Liver (tissue), 9 donors: Measurements from ENCODE around the gene EDC3. TPM values are rescaled to one million over a fixed set of nuclear protein-coding genes. Genes with fewer than 3 reads are reported as not detected.

Experiments
- DNase-seq: peaks from one replicate; pipeline ENCODE4 v3.0.0-alpha.2; 2017; ENCODE audit warnings: low spot score
- H3K27ac ChIP-seq, 2 donors: one replicate each; pipeline ENCODE4 v1.7.0; 2013; ENCODE audit warnings: inconsistent platforms in 2 of 2, low read length in 2 of 2, control low read depth in 1 of 2, low read depth in 1 of 2, mild to moderate bottlenecking in 1 of 2
- H3K27me3 ChIP-seq, 4 donors: one replicate each; pipeline versions ENCODE4 v1.6.1 to v1.7.0; 2013; ENCODE audit warnings: low read length in 3 of 4, inconsistent platforms in 1 of 4, mild to moderate bottlenecking in 1 of 4, moderate library complexity in 1 of 4; ENCODE audit not compliant: control insufficient read depth in 4 of 4, insufficient read depth in 4 of 4
- H3K36me3 ChIP-seq, 4 donors: one replicate each; pipeline versions ENCODE4 v1.6.1 to v1.7.0; 2013; ENCODE audit warnings: low read length in 3 of 4, mild to moderate bottlenecking in 3 of 4, low read depth in 1 of 4, moderate library complexity in 1 of 4; ENCODE audit not compliant: control insufficient read depth in 4 of 4, insufficient read depth in 3 of 4
- H3K4me1 ChIP-seq, 4 donors: one replicate each; pipeline versions ENCODE4 v1.6.1 to v1.7.0; 2013; ENCODE audit warnings: low read length in 3 of 4, mild to moderate bottlenecking in 3 of 4, moderate library complexity in 1 of 4; ENCODE audit not compliant: control insufficient read depth in 4 of 4, insufficient read depth in 4 of 4
- H3K4me3 ChIP-seq, 3 donors: one replicate each; pipeline versions ENCODE4 v1.6.1 to v1.7.0; 2013; ENCODE audit warnings: low read length in 3 of 3, control low read depth in 1 of 3, low read depth in 1 of 3, mild to moderate bottlenecking in 1 of 3
- H3K9ac ChIP-seq, 2 donors: one replicate each; pipeline ENCODE4 v1.7.0; 2013; ENCODE audit warnings: low read length in 2 of 2, mild to moderate bottlenecking in 2 of 2, moderate library complexity in 2 of 2, control low read depth in 1 of 2, low read depth in 1 of 2
- H3K9me3 ChIP-seq, 4 donors: one replicate each; pipeline versions ENCODE4 v1.6.1 to v1.7.0; 2013; ENCODE audit warnings: low read length in 3 of 4; ENCODE audit not compliant: control insufficient read depth in 4 of 4
- ATF3 ChIP-seq: IDR thresholded peaks from 2 replicates; pipeline ENCODE4 v1.6.1; 2016; ENCODE audit warnings: antibody characterized with exemption
- CTCF ChIP-seq: fragments of 150-350 bp; IDR thresholded peaks from 2 replicates; pipeline ENCODE4 v1.5.1; 2017; ENCODE audit warnings: improper control_type of control experiment, low read depth, low read length; ENCODE audit not compliant: missing input control
- EGR1 ChIP-seq, 2 donors: IDR thresholded peaks; 2 replicates each; pipeline ENCODE4 v1.6.1; 2016 to 2018; ENCODE audit warnings: antibody characterized with exemption in 2 of 2, low read depth in 2 of 2
- FOXA1 ChIP-seq: IDR thresholded peaks from 2 replicates; pipeline ENCODE4 v1.6.1; 2016; ENCODE audit warnings: antibody characterized with exemption
- FOXA2 ChIP-seq: IDR thresholded peaks from 2 replicates; pipeline ENCODE4 v1.6.1; 2016; ENCODE audit warnings: antibody characterized with exemption
- GABPA ChIP-seq, 2 donors: IDR thresholded peaks in 1 of 2; conservative IDR thresholded peaks in 1 of 2; 2 replicates each; pipeline ENCODE4 v1.6.1; 2016; ENCODE audit warnings: antibody characterized with exemption in 2 of 2, mild to moderate bottlenecking in 1 of 2, moderate library complexity in 1 of 2
- HNF4A ChIP-seq, 2 donors: conservative IDR thresholded peaks; 2 replicates each; pipeline ENCODE4 v1.6.1; 2016; ENCODE audit warnings: antibody characterized with exemption in 2 of 2, mild to moderate bottlenecking in 2 of 2
- HNF4G ChIP-seq: IDR thresholded peaks from 2 replicates; pipeline ENCODE4 v1.6.1; 2016; ENCODE audit warnings: antibody characterized with exemption
- JUND ChIP-seq, 2 donors: IDR thresholded peaks; 2 replicates each; pipeline ENCODE4 v1.6.1; 2016; ENCODE audit warnings: antibody characterized with exemption in 2 of 2
- MAX ChIP-seq: IDR thresholded peaks from 2 replicates; pipeline ENCODE4 v1.6.1; 2016; ENCODE audit warnings: antibody characterized with exemption
- NR2F2 ChIP-seq: IDR thresholded peaks from 2 replicates; pipeline ENCODE4 v1.6.1; 2016; ENCODE audit warnings: antibody characterized with exemption
- RAD21 ChIP-seq, 2 donors: IDR thresholded peaks; 2 replicates each; pipeline ENCODE4 v1.6.1; 2016; ENCODE audit warnings: antibody characterized with exemption in 2 of 2, mild to moderate bottlenecking in 2 of 2
- REST ChIP-seq: IDR thresholded peaks from 2 replicates; pipeline ENCODE4 v1.6.1; 2016; ENCODE audit warnings: antibody characterized with exemption, mild to moderate bottlenecking
- RXRA ChIP-seq, 2 donors: IDR thresholded peaks; 2 replicates each; pipeline ENCODE4 v1.6.1; 2017 to 2018; ENCODE audit warnings: antibody characterized with exemption in 2 of 2, mild to moderate bottlenecking in 1 of 2
- SP1 ChIP-seq: IDR thresholded peaks from 2 replicates; pipeline ENCODE4 v1.6.1; 2018; ENCODE audit warnings: antibody characterized with exemption, mild to moderate bottlenecking
- TAF1 ChIP-seq: conservative IDR thresholded peaks from 2 replicates; pipeline ENCODE4 v1.6.1; 2016; ENCODE audit warnings: antibody characterized with exemption, mild to moderate bottlenecking
- YY1 ChIP-seq: IDR thresholded peaks from 2 replicates; pipeline ENCODE4 v1.6.1; 2016; ENCODE audit warnings: antibody characterized with exemption, mild to moderate bottlenecking
- WGBS: extraction: QIAGEN DNeasy Blood & Tissue Kit; methylation state at CpG from one replicate; pipeline ENCODE4 v1.1.7; 2013; 5-methylcytosine and 5-hydroxymethylcytosine counted together
- polyA plus RNA-seq, 2 donors: library from polyadenylated mRNA; stranded (reverse) in 1 of 2; unstranded in 1 of 2; fragments of 200-250 nt in 1 of 2; fragments of >200 nt in 1 of 2; fragmentation: Nextera tagmentation in 1 of 2; extraction: Ambion mirVana in 1 of 2; gene quantifications; one replicate each; pipeline versions ENCODE4 v1.2.1 to v1.2.3, GENCODE V29; 2013 to 2015
- total RNA-seq, 2 donors: library from RNA; depleted of rRNA; stranded (reverse); fragments of >200 nt; gene quantifications; one replicate each; pipeline ENCODE4 v1.2.3, GENCODE V29; 2014
- TF ChIP-seq, protein P1 (sequence below): IDR thresholded peaks from 2 replicates; pipeline ENCODE4 v1.6.1; 2016; ENCODE audit warnings: antibody characterized with exemption
- donor health status: healthy.
- donor health status: healthy.
- donor health status: healthy.
- donor health status: healthy.
- donor health status: healthy.

The EDC3 gene
- total and polyA plus RNA-seq, 4 donors: 5.8 to 9.5 (median 7.4) TPM

GRCh38 chr15:74631087-74631385, 64.8 kb downstream of the EDC3 start:
- WGBS: 68% methylated on average over 3 of the region's 3 CpGs
- H3K36me3 ChIP-seq: peaks cover 29 to 80% (median 57%) of the 10 kb centered on the region in 4 donors
- H3K4me1 ChIP-seq: peaks cover 2 to 15% (median 7%) of the 10 kb centered on the region in 4 donors
- H3K4me3 ChIP-seq: no peak overlapping the region
- H3K27me3 ChIP-seq: no peaks in the 10 kb centered on the region
- H3K9ac ChIP-seq: no peak overlapping the region
- no peak overlapping the region for H3K27ac ChIP-seq
- TF ChIP-seq CTCF: no peak
- no peak for TF ChIP-seq FOXA2
- TF ChIP-seq JUND (IDR thresholded peaks at IDR 0.05): no peak
- TF ChIP-seq NR2F2: no peak
- no peak for TF ChIP-seq RAD21 (IDR thresholded peaks at IDR 0.05)
- no peak for TF ChIP-seq REST
- TF ChIP-seq HNF4A (conservative IDR thresholded peaks at IDR 0.05): no peak
- no peak for TF ChIP-seq HNF4G
- TF ChIP-seq GABPA (IDR thresholded peaks at IDR 0.05 in 1 of 2, conservative IDR thresholded peaks at IDR 0.05 in 1 of 2): no peak
- no peak for TF ChIP-seq ATF3
- TF ChIP-seq RXRA (IDR thresholded peaks at IDR 0.05): no peak
- TF ChIP-seq FOXA1: no peak
- TF ChIP-seq YY1: no peak
- TF ChIP-seq TAF1: no peak
- TF ChIP-seq MAX: no peak
- TF ChIP-seq SP1: no peak
- TF ChIP-seq, protein P1, sequence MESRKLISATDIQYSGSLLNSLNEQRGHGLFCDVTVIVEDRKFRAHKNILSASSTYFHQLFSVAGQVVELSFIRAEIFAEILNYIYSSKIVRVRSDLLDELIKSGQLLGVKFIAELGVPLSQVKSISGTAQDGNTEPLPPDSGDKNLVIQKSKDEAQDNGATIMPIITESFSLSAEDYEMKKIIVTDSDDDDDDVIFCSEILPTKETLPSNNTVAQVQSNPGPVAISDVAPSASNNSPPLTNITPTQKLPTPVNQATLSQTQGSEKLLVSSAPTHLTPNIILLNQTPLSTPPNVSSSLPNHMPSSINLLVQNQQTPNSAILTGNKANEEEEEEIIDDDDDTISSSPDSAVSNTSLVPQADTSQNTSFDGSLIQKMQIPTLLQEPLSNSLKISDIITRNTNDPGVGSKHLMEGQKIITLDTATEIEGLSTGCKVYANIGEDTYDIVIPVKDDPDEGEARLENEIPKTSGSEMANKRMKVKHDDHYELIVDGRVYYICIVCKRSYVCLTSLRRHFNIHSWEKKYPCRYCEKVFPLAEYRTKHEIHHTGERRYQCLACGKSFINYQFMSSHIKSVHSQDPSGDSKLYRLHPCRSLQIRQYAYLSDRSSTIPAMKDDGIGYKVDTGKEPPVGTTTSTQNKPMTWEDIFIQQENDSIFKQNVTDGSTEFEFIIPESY: no peak
- TF ChIP-seq EGR1 (IDR thresholded peaks at IDR 0.05; ENCODE audit: low read depth in 2 of 2): no peak
- DNase-seq: no peak
- H3K9me3 ChIP-seq: no peaks in the 10 kb centered on the region
